ENCODE data around the gene ELANE.
"Not testable (repeated sequence)": the region's sequence is repeated elsewhere in the genome, so short reads cannot be mapped to it uniquely, and the experiment has no call there.

ELANE gene

GRCh38 chr19:842802-843179 is 9.3 kb upstream of the ELANE start:
- not testable (repeated sequence) for DNase-seq (ENCODE audit: low spot score); FAIRE-seq

DNA sequence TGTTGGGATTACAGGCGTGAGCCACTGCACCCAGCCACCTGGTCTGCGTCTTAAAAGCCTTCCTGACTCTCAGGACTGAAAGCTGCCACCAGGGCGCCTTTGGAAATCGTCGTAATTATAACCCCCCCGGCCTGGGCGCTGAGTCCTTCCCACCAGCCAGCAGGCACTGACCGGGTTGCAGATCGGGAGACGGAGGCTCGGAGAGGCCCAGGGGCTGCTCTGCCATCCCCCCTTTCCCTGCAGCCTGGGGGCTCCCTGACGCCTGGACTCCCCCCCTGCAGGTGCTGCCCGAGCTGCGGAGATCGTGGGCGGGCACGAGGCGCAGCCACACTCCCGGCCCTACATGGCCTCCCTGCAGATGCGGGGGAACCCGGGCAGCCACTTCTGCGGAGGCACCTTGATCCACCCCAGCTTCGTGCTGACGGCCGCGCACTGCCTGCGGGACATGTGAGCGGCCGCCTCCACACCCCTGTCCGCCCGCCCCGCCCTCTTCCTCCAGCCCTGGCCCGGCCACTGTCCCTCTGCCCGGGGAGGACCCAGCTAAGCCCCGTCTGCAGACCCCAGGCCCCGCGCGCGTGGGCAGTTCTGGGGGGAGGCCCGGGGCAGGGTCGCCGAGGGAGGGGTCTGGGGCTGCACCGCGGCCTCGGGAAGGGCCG is 8.8 kb upstream of the ELANE start:
- DNase-seq (ENCODE audit: low spot score) (no peak), FAIRE-seq (no peak)

DNA sequence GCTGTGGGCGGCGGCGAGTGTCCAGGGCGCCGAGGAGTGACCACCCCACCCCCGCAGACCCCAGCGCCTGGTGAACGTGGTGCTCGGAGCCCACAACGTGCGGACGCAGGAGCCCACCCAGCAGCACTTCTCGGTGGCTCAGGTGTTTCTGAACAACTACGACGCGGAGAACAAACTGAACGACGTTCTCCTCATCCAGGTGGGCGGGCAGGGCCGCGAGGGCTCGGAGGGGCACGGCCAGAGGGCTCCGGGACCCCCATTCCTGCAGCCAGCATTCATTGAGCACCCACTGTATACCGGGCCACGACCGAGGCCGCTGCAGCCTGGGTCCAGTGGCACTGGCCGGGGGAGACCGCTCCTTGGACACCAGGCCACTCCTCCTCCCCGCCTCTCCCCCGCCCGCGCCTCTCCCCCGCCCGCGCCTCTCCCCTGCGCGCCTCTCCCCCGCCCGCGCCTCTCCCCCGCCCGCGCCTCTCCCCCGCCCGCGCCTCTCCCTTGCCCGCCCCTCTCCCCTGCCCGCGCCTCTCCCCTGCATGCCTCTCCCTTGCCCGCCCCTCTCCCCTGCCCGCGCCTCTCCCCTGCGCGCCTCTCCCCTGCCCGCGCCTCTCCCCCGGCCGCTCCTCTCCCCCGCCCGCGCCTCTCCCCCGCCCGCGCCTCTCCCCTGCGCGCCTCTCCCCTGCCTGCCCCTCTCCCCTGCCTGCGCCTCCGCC is 8.1 kb upstream of the ELANE start:
- DNase-seq (ENCODE audit: low spot score) (no peak), FAIRE-seq (no peak)

DNA sequence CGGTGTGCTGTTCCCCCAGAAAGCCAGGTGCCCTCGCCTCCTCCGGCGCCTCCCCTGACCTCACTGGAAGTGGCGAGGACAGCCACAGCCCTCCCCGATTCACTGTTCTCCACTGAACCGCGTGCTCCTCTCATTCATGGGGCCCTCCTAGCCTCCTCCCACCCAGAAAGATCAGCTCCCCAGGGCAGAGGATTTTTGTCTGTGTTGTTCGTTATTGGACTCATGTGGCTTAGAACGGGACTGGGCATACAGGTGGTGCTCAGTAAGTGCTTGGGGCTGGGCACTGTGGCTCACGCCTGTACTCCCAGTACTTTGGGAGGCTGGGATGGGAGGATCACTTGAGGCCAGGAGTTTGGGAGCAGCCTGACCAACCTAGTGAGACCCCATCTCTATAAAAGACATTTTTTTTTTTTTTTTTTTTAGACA is 7.5 kb upstream of the ELANE start:
- FAIRE-seq (no peak), DNase-seq (ENCODE audit: low spot score) (no peak)

- DNase-seq (ENCODE audit: low spot score) = no peak
- no peak for FAIRE-seq
Observed at GRCh38 chr19:845707-846521, 6.2 kb upstream of the ELANE start.

DNA sequence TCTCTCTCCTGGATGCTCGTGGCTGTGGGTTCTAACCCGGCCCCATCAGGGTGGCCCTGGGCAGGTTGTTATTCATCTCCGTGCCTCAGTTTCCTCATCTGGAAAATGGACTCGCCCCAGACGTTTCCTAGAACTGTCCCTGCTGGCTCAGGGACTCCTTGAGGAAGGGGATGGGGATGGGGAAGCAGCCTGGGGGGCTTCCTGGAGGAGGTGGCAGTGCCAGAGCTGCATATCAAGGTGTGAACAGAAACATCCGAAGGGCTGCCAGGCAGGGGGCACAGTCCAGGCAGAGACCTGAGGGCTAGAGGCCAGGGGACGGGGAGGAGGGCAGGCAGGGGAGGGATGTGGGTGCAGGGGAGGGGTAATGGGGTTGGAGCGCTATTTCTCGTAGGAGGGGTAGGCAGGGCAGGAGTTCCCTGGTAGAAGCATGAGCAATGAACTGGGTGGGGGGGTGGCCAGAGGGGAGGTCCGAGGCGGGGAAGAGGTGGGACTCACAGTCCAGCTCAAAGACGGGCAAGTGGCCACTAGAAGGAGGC is 3.6 kb upstream of the ELANE start:
- FAIRE-seq (no peak), DNase-seq (ENCODE audit: low spot score) (no peak)

GRCh38 chr19:849195-849594 is 2.9 kb upstream of the ELANE start:
- not testable (repeated sequence) for DNase-seq (ENCODE audit: low spot score); FAIRE-seq

DNA sequence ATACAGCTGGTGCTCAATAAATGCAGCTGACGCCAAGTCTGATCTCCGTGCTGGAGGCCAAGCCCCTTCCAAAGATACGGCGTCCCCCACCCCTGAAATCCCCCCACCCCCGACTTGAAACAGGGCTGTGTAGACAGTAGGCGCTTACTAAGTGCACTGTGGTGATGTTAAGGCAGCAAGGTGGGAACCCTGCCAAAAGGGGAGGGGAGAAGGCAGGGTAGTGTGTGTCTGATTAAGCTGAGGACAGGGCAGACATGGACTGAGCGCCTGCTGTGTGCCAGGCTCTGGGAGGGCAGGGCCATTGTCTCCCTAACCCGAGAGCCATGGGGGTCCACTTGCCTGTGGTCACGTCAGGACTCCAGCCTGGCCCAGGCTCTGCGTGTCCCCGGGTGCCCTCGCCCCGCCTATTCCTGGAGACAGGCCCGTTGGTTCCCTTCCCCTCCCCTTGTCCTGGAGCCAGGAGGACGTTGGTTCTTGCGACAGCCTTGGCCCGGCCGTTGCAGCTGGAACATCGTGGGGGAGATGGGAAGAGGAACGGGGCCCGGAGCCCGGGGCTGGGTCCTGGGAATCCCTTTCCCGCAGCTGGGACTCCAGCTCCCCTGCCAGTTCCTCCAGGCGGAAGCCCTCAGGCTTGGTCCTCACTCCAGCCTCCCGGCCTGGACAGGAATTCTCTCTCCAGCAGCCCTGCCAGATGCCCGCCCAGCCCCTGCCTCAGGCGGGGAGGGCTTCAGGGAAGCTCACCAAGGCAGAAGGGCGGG is 1.7 kb upstream of the ELANE start:
- FAIRE-seq (peak; percentile 31), DNase-seq (ENCODE audit: low spot score) (peak; percentile 47)

DNA sequence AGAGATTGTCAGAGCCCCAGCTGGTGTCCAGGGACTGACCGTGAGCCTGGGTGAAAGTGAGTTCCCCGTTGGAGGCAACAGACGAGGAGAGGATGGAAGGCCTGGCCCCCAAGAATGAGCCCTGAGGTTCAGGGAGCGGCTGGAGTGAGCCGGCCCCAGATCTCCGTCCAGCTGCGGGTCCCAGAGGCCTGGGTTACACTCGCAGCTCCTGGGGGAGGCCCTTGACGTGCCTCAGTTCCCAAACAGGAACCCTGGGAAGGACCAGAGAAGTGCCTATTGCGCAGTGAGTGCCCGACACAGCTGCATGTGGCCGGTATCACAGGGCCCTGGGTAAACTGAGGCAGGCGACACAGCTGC is 1.1 kb upstream of the ELANE start:
- DNase-seq (ENCODE audit: low spot score) (no peak), FAIRE-seq (no peak)

GRCh38 chr19:853014-853585 is 997 bp downstream of the ELANE start:
- no peak for FAIRE-seq
- DNase-seq (ENCODE audit: low spot score) = no peak

GRCh38 chr19:853614-854220 is 1.6 kb downstream of the ELANE start:
- FAIRE-seq; DNase-seq (ENCODE audit: low spot score): not testable (repeated sequence)

GRCh38 chr19:854549-854948 is 2.4 kb downstream of the ELANE start:
- no peak for DNase-seq (ENCODE audit: low spot score)
- peak; percentile 92 for FAIRE-seq

GRCh38 chr19:855142-855541 is 3.0 kb downstream of the ELANE start:
- FAIRE-seq (no peak), DNase-seq (ENCODE audit: low spot score) (no peak)

DNA sequence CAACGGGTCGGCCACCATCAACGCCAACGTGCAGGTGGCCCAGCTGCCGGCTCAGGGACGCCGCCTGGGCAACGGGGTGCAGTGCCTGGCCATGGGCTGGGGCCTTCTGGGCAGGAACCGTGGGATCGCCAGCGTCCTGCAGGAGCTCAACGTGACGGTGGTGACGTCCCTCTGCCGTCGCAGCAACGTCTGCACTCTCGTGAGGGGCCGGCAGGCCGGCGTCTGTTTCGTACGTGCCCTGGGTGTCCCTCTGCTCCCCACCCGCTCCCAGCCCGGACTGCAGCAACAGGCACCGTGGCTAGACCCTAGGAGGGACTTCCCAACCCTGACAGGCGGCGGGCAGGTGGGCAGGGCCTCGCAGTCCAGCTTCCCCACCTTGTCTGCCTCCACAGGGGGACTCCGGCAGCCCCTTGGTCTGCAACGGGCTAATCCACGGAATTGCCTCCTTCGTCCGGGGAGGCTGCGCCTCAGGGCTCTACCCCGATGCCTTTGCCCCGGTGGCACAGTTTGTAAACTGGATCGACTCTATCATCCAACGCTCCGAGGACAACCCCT is 3.5 kb downstream of the ELANE start:
- no peak for DNase-seq (ENCODE audit: low spot score)
- no peak for FAIRE-seq

DNA sequence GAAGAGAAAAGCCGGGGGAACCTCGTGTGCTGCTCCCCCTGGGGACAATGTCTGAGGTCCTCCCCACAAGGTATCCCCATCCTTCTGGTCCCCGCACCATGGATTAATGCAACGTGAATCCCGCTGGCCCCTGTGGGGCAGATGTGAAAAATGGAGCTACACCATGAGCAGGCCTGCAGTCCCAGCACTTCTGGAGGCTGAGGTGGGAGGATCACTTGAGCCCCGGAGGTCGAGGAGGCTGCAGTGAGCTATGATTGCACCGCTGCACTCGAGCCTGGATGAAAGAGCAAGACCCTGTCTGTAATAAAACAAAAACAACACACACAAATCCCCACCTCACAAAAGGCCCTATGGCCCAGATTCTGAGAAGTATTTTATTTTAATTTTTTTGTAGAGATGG is 6.2 kb downstream of the ELANE start:
- FAIRE-seq = no peak
- DNase-seq (ENCODE audit: low spot score) = no peak

GRCh38 chr19:858868-859843 is 7.1 kb downstream of the ELANE start, which contains the start of gene CFD:
Gene CFD (plus strand): TSS chr19:859664. CDS start chr19:859690, 26 bp downstream.
- no peak for DNase-seq (ENCODE audit: low spot score)

DNA sequence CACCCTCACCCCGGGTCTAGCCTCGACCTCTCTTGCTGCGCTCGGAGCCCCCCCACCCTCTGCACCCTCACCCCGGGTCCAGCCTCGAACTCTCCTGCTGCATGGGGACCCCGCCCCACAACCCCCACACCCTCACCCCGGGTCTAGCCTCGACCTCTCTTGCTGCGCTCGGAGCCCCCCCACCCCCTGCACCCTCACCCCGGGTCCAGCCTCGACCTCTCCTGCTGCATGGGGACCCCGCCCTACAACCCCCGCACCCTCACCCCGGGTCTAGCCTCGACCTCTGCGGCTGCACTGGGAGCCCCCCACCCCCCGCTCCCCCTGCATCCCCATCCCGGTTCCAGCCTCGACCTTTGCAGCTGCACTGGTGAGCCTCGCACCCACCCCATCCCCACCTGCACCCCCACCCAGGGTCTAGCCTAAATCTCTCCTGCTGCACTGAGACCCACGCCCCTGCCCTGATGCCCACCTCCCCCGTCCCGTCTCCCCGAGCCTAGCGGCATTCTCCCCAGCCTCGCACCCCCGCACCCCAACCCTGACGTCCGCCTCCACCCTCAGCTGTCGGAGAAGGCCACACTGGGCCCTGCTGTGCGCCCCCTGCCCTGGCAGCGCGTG is 9.1 kb downstream of the ELANE start:
- no peak for FAIRE-seq
- no peak for DNase-seq (ENCODE audit: low spot score)

More at GRCh38 chr19:858868-859843, 7.1 kb downstream of the ELANE start, which contains the start of gene CFD:
- no peak for FAIRE-seq
